NK-92 (cell line): Measurements from ENCODE around the gene CLHC1.
"Not testable (repeated sequence)": the region's sequence is repeated elsewhere in the genome, so short reads cannot be mapped to it uniquely, and the experiment has no call there.

Experiments
- DNase-seq: peaks from one replicate; lab custom pipeline; 2025; ENCODE audit not compliant: unreplicated experiment; lab: John Stamatoyannopoulos, UW

Gene CLHC1

DNA sequence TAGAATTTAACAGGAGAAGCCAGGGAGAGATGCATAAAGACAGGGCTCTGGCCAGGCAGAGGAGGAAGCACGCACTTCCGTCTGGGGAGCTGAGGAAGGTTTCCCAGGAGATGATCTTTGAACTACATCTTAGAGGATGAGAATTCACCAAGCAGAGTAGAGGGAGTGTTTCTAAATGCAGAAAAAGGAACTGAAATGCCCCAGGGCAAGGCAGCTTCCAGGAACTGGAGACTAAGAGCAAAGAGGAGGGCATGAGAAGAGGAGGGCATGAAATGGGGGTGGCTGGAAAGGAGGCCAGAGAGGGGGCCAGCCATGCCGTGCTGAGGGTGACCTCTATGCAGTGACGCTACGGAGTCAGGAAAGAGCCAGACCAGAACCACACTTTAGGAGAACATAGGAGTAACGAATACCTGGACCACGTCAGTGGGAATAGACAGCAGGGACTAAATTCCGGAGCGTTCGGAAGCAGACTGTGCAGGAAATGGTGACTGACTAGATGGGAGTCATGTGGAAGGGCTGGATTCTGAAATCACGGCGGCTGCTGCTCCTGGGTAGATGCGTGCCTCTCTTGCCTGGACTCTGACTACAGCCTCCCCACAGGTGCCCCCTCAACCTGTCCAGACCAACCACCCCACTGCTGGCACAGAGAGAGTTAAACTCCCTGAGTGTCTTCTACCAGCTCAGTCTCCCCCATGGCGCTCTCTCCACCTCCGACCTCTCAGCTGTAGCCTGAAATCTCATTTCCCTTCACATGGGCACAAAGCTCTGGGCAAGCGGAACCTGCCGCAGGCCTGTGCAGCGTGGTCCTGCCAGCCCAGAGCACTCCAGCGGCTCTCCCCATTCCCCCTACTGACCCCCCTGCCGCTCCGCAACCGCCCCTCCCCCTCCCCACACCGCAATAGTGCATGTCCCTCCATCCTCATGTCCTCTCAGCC lies 94.8 kb downstream of the CLHC1 start:
- no peak for DNase-seq

- DNase-seq: no peak
These were observed 96.0 kb downstream of the CLHC1 start for GRCh38 chr2:55136138-55136541.

- no peak for DNase-seq
These were observed 96.6 kb downstream of the CLHC1 start for GRCh38 chr2:55135491-55135890.

DNA sequence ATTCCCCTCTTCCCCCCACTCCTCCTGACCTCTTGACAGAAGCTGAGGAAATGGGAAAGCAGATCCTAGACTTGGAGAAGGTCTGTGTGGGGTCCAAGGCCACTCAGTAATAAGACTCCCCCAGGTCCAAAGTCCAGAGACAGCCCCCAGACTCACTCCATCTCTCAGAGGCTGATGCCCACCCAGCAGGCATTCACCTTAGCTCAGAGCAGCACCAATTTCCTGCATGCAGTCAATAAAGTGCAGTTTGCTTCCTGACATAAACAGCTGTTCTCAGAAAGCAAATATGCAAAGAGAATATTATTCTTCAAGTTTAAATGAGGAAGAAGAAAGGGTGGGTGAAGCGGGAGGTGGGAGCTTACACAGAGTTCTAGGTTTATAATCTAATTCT lies 97.8 kb downstream of the CLHC1 start:
- DNase-seq: no peak

- no peak for DNase-seq
These were observed 98.4 kb downstream of the CLHC1 start for GRCh38 chr2:55133467-55134315.

DNA sequence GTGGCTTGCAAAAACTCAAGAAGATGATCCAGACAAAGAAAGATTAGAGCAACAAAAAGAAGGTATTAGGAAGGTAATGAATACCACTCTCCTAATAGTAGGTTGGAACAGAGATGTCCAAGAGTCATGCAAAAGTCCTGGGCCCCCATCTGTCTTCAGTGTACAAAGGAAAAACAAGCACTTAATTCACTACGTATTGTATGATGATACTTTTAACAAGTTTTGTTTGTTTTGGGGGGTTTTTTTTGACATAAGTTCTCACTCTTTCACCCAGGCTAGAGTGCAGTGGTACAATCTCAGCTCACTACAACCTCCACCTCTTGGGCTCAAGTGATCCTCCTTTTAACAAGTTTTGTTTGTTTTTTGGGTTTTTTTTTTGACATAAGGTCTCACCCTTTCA lies 101.2 kb downstream of the CLHC1 start:
- no peak for DNase-seq

DNA sequence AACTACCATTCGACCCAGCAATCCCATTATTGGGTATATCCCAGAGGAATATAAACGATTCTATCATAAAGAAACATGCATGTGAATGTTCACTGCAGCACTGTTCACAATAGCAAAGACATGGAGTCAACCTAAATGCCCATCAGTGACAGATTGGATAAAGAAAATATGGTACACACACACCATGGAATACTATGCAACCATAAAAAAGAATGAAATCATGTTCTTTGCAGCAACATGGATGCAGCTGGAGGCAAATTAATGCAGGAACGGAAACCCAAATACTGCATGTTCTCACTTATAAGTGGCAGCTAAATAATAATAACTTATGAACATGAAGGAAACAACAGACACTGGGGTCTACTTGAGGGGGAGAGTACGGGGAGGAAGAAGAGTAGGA lies 105.5 kb downstream of the CLHC1 start:
- DNase-seq: not testable (repeated sequence)
